Heart left ventricle (tissue), 16 donors: Measurements from ENCODE around the gene KIT. TPM values are rescaled to one million over a fixed set of nuclear protein-coding genes. Genes with fewer than 3 reads are reported as not detected.

Experiments
- ATAC-seq, 4 donors: fragments of 200-7000 bp; cut with Tn5 transposase; one replicate each; pipeline ENCODE4 v1.9.1; 2020 to 2022; ENCODE audit warnings: moderate library complexity in 4 of 4, mild to moderate bottlenecking in 3 of 4, moderate number of reproducible peaks in 1 of 4
- DNase-seq, 5 donors: peaks; one replicate each; pipeline ENCODE4 v3.0.0-alpha.2; 2020
- H3K27ac ChIP-seq, 12 donors: fragments of 200-600 bp; sonication (generic) in 4 of 12; one replicate each; pipeline versions ENCODE4 v1.5.0 to v1.8.0; 2016 to 2022; ENCODE audit warnings: mild to moderate bottlenecking in 2 of 12
- H3K27me3 ChIP-seq, 9 donors: fragments of 200-600 bp; sonication (generic) in 2 of 9; one replicate each; pipeline versions ENCODE4 v1.5.1 to v1.8.0; 2016 to 2022; ENCODE audit warnings: mild to moderate bottlenecking in 3 of 9
- H3K36me3 ChIP-seq, 9 donors: fragments of 200-600 bp; sonication (generic) in 2 of 9; one replicate each; pipeline versions ENCODE4 v1.5.0 to v1.8.0; 2018 to 2022; ENCODE audit warnings: mild to moderate bottlenecking in 2 of 9
- H3K4me1 ChIP-seq, 12 donors: fragments of 200-600 bp; sonication (generic) in 4 of 12; one replicate each; pipeline versions ENCODE4 v1.5.0 to v1.8.0; 2016 to 2022; ENCODE audit warnings: mild to moderate bottlenecking in 3 of 12
- H3K4me3 ChIP-seq, 12 donors: fragments of 200-600 bp; sonication (generic) in 4 of 12; one replicate each; pipeline versions ENCODE4 v1.5.0 to v1.8.0; 2017 to 2022; ENCODE audit warnings: mild to moderate bottlenecking in 9 of 12, moderate library complexity in 4 of 12
- H3K9me3 ChIP-seq, 12 donors: fragments of 200-600 bp; sonication (generic) in 4 of 12; one replicate each; pipeline versions ENCODE4 v1.5.0 to v1.8.0; 2016 to 2022; ENCODE audit warnings: mild to moderate bottlenecking in 1 of 12
- POLR2A ChIP-seq, 2 donors: fragments of 450-650 bp; IDR thresholded peaks; one replicate each; pipeline ENCODE4 v1.6.1; 2017; ENCODE audit warnings: antibody characterized with exemption in 2 of 2, mild to moderate bottlenecking in 2 of 2, moderate library complexity in 2 of 2
- whole genome bisulfite sequencing, 4 donors: extraction: QIAGEN DNeasy Blood & Tissue Kit in 2 of 4; methylation state at CpG; one replicate each; pipeline versions ENCODE4 v1.1.5 to v1.1.7; 2013 to 2018; 5-methylcytosine and 5-hydroxymethylcytosine counted together
- intact Hi-C, 10 donors: fragments of 100-400 bp; cut with DNase I; formaldehyde crosslinking; loops; one replicate each; pipeline versions ENCODE4 v1.11.1 to v1.14.2; 2022
- polyA plus RNA-seq, 2 donors: library from polyadenylated mRNA; stranded (reverse); fragments of 200-250 nt; gene quantifications; one replicate each; pipeline ENCODE4 v1.2.3, GENCODE V29; 2013
- total RNA-seq, 9 donors: library from RNA; depleted of rRNA in 2 of 9; stranded (reverse); fragments of >200 nt in 2 of 9; fragmentation: NEBNext Ultra II Directional in 3 of 9; extraction: Animal tissue kit (Norgen Biotek cat#: 25700) in 3 of 9; gene quantifications; one replicate each; pipeline versions ENCODE4 v1.1.0 to v1.2.4, GENCODE V29; 2016 to 2023
- TF ChIP-seq, protein P1 (sequence below), 12 donors: fragments of 200-600 bp; sonication (generic) in 4 of 12; IDR thresholded peaks; one replicate each; pipeline versions ENCODE4 v1.5.0 to v1.8.0; 2018 to 2022; ENCODE audit warnings: antibody characterized with exemption in 12 of 12, mild to moderate bottlenecking in 5 of 12
- donor health status: ischemic (EF 13 %, LVEDD 7.1; RV severe dilation, severe dysfunction).
- donor health status: healthy with polysubstance abuse.
- donor health status: DM: no; HTN: yes; CAD: no.
- donor health status: DM: no; HTN: no; CAD: no.
- donor health status: ischemic (EF 25% LVEDD 6.9; RV normal size, moderate dysfunction).
- donor health status: ischemic (EF 25% LVEDD 5.7; RV mildly dilated, moderate dysfunction).
- donor health status: healthy.
- donor health status: DM: yes; HTN: yes; CAD: no.
- donor health status: ischemic (EF 35%, LVEDD 5.7; RV mildly dilated, moderate dysfunction).
- donor health status: nonischemic (EF 11% LVEDD 7.7; RV severe dilation, severe dysfunction).
- donor health status: DM: yes; HTN: yes; CAD: no.
- donor health status: PGD.
- donor health status: ischemic (EF 29% LVEDD 5.4; RV normal size, mild dysfunction).
- donor health status: nonischemic (EF 23%, LVEDD 6.1; RV moderate dilation, normal function).

Gene KIT
- total and polyA plus RNA-seq, 11 donors: 0.08 to 4.7 (median 1.7) TPM

DNA sequence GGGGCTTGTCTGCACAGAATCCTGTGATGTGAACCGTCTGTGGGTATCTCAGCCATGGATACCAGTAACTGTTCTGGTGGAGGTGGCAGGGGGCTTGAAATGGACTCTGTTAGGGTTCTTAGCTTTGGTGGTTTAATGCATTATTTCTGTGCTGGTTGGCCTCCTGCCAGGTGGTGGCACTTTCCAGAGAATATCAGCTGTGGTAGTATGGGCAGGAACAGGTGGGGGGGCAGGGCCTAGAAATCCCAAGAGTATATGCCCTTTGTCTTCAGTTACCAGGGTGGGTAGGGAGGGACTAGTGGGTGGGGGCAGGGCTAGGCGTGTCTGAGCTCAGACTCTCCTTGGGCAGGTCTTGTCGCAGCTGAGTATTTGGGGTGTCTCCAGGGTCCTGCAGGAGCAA lies 106.7 kb downstream of the KIT start:
- DNase-seq: no peak
- Histone ChIP-seq H3K27me3 (no peaks in the 10 kb centered on the region), H3K9me3 (peaks cover 0 to 26% (median 12%) of the 10 kb centered on the region in 12 donors), H3K36me3 (no peaks in the 10 kb centered on the region), H3K27ac (no peak overlapping the region), H3K4me3 (no peak overlapping the region), H3K4me1 (no peaks in the 10 kb centered on the region)
- intact Hi-C loops: no loop called here
- TF ChIP-seq, protein P1, sequence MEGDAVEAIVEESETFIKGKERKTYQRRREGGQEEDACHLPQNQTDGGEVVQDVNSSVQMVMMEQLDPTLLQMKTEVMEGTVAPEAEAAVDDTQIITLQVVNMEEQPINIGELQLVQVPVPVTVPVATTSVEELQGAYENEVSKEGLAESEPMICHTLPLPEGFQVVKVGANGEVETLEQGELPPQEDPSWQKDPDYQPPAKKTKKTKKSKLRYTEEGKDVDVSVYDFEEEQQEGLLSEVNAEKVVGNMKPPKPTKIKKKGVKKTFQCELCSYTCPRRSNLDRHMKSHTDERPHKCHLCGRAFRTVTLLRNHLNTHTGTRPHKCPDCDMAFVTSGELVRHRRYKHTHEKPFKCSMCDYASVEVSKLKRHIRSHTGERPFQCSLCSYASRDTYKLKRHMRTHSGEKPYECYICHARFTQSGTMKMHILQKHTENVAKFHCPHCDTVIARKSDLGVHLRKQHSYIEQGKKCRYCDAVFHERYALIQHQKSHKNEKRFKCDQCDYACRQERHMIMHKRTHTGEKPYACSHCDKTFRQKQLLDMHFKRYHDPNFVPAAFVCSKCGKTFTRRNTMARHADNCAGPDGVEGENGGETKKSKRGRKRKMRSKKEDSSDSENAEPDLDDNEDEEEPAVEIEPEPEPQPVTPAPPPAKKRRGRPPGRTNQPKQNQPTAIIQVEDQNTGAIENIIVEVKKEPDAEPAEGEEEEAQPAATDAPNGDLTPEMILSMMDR (IDR thresholded peaks at IDR 0.05): no peak
- no peak for TF ChIP-seq POLR2A (IDR thresholded peaks at IDR 0.05)
- no peak for ATAC-seq
- 84 to 95% (median 92%) methylated on average over 3 of the region's 3 CpGs for WGBS, 4 donors

DNA sequence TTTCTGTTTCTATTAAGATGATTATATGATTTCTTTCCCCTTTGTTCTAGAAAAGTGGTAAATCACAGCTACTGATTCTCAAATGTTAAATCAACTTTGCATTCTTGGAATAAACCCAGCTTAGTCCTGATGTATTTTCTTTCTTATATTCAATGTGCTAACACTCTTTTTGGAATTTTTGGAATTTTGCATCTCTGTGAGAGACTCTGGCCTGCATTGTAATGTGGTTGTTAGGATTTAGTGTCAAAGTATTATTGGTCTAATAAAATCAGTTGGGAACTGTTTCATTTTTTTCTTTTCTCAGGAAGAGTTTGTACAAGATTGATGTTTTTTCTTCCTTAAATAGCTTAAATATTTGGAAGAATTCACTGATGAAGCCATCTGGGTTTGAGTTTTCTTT lies 109.6 kb downstream of the KIT start:
- DNase-seq: no peak
- intact Hi-C loops: no loop called here
- H3K4me3 ChIP-seq: no peak overlapping the region
- no peak for TF ChIP-seq POLR2A (IDR thresholded peaks at IDR 0.05)
- TF ChIP-seq, protein P1 (IDR thresholded peaks at IDR 0.05): no peak
- no peak overlapping the region for H3K27ac ChIP-seq
- H3K27me3 ChIP-seq: no peaks in the 10 kb centered on the region
- H3K36me3 ChIP-seq: no peaks in the 10 kb centered on the region
- peaks cover 0 to 15% (median 8%) of the 10 kb centered on the region in 12 donors for H3K9me3 ChIP-seq
- no peak for ATAC-seq
- no peaks in the 10 kb centered on the region for H3K4me1 ChIP-seq

DNA sequence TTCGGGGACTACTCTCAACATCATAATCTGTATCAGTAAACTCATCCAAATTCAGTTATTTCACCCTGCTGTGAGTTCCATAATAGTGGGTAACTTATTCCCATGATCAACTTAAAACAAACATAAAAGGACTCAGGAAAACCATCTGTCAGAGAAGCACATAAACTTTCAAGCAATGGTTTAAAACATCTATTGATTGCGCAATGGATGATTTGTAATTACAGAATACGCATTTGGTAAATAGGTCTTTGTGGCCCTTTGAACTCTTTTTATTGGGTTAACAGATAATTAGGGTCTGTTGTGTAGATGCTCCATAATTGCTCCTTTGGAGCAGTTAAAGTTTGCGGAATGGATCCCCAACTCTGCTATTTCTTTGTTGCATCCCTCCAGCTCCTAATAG lies 115.3 kb downstream of the KIT start:
- intact Hi-C loops: no loop called here
- TF ChIP-seq POLR2A (IDR thresholded peaks at IDR 0.05): no peak
- TF ChIP-seq, protein P1 (IDR thresholded peaks at IDR 0.05): no peak
- no peaks in the 10 kb centered on the region for H3K27me3 ChIP-seq

DNA sequence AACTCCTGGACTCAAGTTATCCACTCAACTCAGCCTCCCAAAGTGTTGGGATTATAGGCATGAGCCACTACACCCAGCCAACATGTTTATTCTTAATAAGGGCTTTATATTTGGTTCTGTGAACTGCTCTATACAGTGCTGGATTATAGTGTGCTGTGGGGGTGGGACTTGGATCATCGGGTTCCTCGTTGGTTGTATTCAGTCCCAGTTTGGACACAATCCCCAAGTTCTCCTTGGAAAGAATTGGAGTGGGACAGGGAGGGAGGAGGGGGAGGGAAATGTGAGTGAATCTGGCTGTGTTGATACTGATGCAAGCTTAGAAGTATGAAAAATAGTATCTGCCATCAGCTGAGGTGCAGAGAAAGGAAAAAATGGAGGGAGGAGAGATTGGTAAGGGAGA lies 121.3 kb downstream of the KIT start:
- intact Hi-C loops: no loop called here
- Histone ChIP-seq H3K27me3 (no peaks in the 10 kb centered on the region), H3K36me3 (no peaks in the 10 kb centered on the region), H3K27ac (peak overlapping the region in 4 of 12 donors; percentile 20 to 58 (median 33)), H3K4me1 (peaks cover 0 to 50% (median 33%) of the 10 kb centered on the region in 12 donors), H3K9me3 (no peaks in the 10 kb centered on the region), H3K4me3 (no peak overlapping the region)
- DNase-seq: no peak
- TF ChIP-seq, protein P1 (IDR thresholded peaks at IDR 0.05): no peak
- TF ChIP-seq POLR2A (IDR thresholded peaks at IDR 0.05): no peak
- ATAC-seq: no peak
- WGBS, 4 donors: 42 to 51% (median 50%) methylated on average over 2 of the region's 2 CpGs

More for the DNA sequence above, 115.3 kb downstream of the KIT start:
- Histone ChIP-seq H3K36me3 (no peaks in the 10 kb centered on the region), H3K9me3 (no peaks in the 10 kb centered on the region), H3K27ac (no peak overlapping the region), H3K4me3 (no peak overlapping the region), H3K4me1 (no peaks in the 10 kb centered on the region)
- no peak for DNase-seq
- no peak for ATAC-seq
- WGBS, 4 donors: 97 to 98% (median 97%) methylated on average over 4 of the region's 4 CpGs
